Fibroblast of skin of left biceps (primary cell): ENCODE measurements around the gene CD200R1L.
A peak's percentile ranks its signal among the peaks of the same experiment; 100 is the strongest.
"Not testable (repeated sequence)": the region's sequence is repeated elsewhere in the genome, so short reads cannot be mapped to it uniquely, and the experiment has no call there.

Source experiments
- DNase-seq, 2 experiments: peaks; one replicate each; pipeline ENCODE4 v3.0.0-alpha.2; 2013; ENCODE audit warnings: low read depth in 2 of 2

CD200R1L gene

GRCh38 chr3:112846764-112847163 lies at the start of gene CD200R1L:
TSS of gene CD200R1L (minus strand) at chr3:112846864. CDS start at chr3:112829367, 17,497 bp downstream.
- DNase-seq, result no peak

GRCh38 chr3:112894258-112894657 lies 47.6 kb upstream of the CD200R1L start:
- no peak for DNase-seq

GRCh38 chr3:112889357-112889756 lies 42.7 kb upstream of the CD200R1L start:
- no peak for DNase-seq

- DNase-seq, result peak; percentile 4 to 9
Measured at GRCh38 chr3:112888381-112889085, 41.9 kb upstream of the CD200R1L start.

- DNase-seq, result no peak
Measured at GRCh38 chr3:112884678-112885290, 38.1 kb upstream of the CD200R1L start.

GRCh38 chr3:112881891-112882290 lies 35.2 kb upstream of the CD200R1L start:
- no peak for DNase-seq

GRCh38 chr3:112875561-112875960 lies 28.9 kb upstream of the CD200R1L start:
- DNase-seq, result no peak

- DNase-seq, result no peak
Measured at GRCh38 chr3:112874725-112875124, 28.1 kb upstream of the CD200R1L start.

- DNase-seq, result no peak
Measured at GRCh38 chr3:112873632-112874031, 27.0 kb upstream of the CD200R1L start.

- DNase-seq, result no peak
Measured at GRCh38 chr3:112871735-112872134, 25.1 kb upstream of the CD200R1L start.

- DNase-seq, result no peak
Measured at GRCh38 chr3:112865757-112866156, 19.1 kb upstream of the CD200R1L start.

- DNase-seq, result no peak
Measured at GRCh38 chr3:112860898-112861297, 14.2 kb upstream of the CD200R1L start.

GRCh38 chr3:112858410-112859069 lies 11.9 kb upstream of the CD200R1L start:
- no peak for DNase-seq

GRCh38 chr3:112857526-112857925 lies 10.9 kb upstream of the CD200R1L start:
- no peak for DNase-seq

- DNase-seq, result no peak
Measured at GRCh38 chr3:112856537-112856936, 9.9 kb upstream of the CD200R1L start.

- DNase-seq, result no peak
Measured at GRCh38 chr3:112855883-112856282, 9.2 kb upstream of the CD200R1L start.

- not testable (repeated sequence) for DNase-seq
Measured at GRCh38 chr3:112855074-112855473, 8.4 kb upstream of the CD200R1L start.

- DNase-seq, result no peak
Measured at GRCh38 chr3:112848196-112848595, 1.5 kb upstream of the CD200R1L start.

- no peak for DNase-seq
Measured at GRCh38 chr3:112847692-112848091, 1.0 kb upstream of the CD200R1L start.

- no peak for DNase-seq
Measured at GRCh38 chr3:112845772-112846171, 892 bp downstream of the CD200R1L start.

- DNase-seq, result no peak
Measured at GRCh38 chr3:112829046-112829445, 17.6 kb downstream of the CD200R1L start.

- no peak for DNase-seq
Measured at GRCh38 chr3:112822064-112823055, 24.3 kb downstream of the CD200R1L start.
